ENCODE data around the gene MICB. TPM values are rescaled to one million over a fixed set of nuclear protein-coding genes. Genes with fewer than 3 reads are reported as not detected.

MICB gene
- total RNA-seq, 2 experiments from 2014 or later, result 54.2 to 55.7 TPM

DNA sequence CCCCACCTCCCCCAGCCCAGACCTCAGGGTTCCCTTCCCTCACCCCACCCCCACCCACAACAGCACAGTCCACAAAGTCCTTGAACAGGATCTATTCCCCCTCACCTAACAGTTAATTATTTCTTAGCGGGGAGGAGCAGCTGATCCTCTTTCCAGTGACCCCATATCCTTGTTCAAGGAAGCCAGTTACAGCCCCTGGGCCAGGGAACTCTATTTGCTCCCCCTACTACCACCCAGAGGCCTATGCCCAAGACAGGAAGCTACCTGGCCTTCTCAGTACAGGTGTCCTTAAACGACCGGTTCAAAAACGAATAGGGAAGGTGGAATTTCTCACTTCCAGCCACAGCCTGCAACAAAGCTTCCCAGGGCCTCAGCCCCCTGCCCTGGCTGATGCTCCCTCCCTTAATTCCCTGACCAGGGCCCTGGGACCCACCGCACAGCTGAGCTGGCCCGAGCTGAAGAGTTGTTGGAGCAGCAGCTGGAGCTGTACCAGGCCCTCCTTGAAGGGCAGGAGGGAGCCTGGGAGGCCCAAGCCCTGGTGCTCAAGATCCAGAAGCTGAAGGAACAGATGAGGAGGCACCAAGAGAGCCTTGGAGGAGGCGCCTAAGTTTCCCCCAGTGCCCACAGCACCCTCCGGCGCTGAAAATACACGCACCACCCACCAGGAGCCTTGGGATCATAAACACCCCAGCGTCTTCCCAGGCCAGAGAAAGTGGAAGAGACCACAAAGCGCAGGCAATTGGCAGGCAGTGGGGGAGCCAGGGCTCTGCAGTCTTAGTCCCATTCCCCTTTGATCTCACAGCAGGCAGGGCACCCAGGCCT, 31.6 kb downstream of the MICB start:
- H3K27ac Mint-ChIP-seq, result no peak overlapping the region
- no peaks in the 10 kb centered on the region for H3K9me3 Mint-ChIP-seq
- DNase-seq, result no peak
- peaks cover 45% of the 10 kb centered on the region for H3K36me3 Mint-ChIP-seq (ENCODE audit: low read depth)
- H3K27me3 Mint-ChIP-seq, result no peaks in the 10 kb centered on the region
- POLR2A ChIA-PET, result interaction anchor here (0.7 kb wide), 1 partner anchor 11 kb away, joined by 3 read pairs; no protein-coding TSS in a partner anchor
- no peak overlapping the region for H3K4me3 Mint-ChIP-seq
- CTCF ChIA-PET, result interaction anchor here (1.0 to 2.7 kb wide), 2 partner anchors 11 to 13 kb away, joined by 5 to 14 read pairs; partner anchors contain the start of gene DDX39B
- H3K4me1 Mint-ChIP-seq, result peaks cover 8% of the 10 kb centered on the region

DNA sequence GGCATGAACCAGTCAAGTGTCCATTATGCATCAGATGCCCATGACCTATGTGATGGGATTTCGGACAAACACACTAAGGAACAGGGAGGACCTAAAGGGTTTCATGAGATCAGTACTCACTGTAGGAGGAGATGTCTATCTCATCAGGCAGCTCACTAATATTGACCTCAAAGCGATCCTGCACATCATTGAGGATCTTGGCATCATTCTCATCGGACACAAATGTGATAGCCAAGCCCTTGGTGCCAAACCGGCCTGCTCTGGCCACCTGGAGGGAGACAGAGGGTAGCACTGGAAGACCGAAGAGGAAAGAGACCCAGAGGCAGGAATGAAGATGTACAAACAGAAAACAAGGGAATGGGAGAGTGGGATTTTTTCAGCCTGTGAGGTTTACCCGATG, 32.7 kb downstream of the MICB start:
- peaks cover 8% of the 10 kb centered on the region for H3K4me1 Mint-ChIP-seq
- no peak for DNase-seq
- POLR2A ChIA-PET, result interaction anchor here (0.6 kb wide), 1 partner anchor 130 kb away, joined by 3 read pairs; no protein-coding TSS in a partner anchor
- no peak overlapping the region for H3K27ac Mint-ChIP-seq
- H3K36me3 Mint-ChIP-seq (ENCODE audit: low read depth), result peaks cover 56% of the 10 kb centered on the region
- H3K27me3 Mint-ChIP-seq, result no peaks in the 10 kb centered on the region
- H3K4me3 Mint-ChIP-seq, result no peak overlapping the region
- no peaks in the 10 kb centered on the region for H3K9me3 Mint-ChIP-seq
- CTCF ChIA-PET, result no interaction called here

DNA sequence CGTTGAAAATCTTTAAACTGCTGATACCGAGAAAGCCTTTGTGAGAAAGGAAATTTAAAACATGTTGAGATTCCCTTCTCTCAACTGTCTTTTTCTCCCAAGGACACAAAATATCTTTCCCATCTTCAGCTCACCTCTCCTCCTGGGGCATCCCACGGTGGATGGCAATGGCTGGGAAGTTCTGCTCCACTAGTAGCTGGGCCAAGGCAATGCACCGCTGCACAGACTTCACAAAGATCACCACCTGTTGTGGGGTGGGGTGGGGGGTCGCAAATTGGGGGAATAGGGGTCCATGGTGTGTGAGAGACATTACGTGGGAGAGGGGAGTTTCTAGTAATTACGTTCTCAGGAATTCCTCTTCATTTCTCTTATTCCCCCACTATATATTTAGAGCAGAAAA, 33.2 kb downstream of the MICB start:
- DNase-seq, result no peak
- POLR2A ChIA-PET, result interaction anchor here (0.6 kb wide), 1 partner anchor 130 kb away, joined by 3 read pairs; no protein-coding TSS in a partner anchor
- Mint-ChIP-seq H3K4me3 (no peak overlapping the region), H3K4me1 (peaks cover 12% of the 10 kb centered on the region), H3K9me3 (no peaks in the 10 kb centered on the region), H3K36me3 (ENCODE audit: low read depth) (peaks cover 61% of the 10 kb centered on the region), H3K27me3 (no peaks in the 10 kb centered on the region), H3K27ac (no peak overlapping the region)
- CTCF ChIA-PET, result no interaction called here

DNA sequence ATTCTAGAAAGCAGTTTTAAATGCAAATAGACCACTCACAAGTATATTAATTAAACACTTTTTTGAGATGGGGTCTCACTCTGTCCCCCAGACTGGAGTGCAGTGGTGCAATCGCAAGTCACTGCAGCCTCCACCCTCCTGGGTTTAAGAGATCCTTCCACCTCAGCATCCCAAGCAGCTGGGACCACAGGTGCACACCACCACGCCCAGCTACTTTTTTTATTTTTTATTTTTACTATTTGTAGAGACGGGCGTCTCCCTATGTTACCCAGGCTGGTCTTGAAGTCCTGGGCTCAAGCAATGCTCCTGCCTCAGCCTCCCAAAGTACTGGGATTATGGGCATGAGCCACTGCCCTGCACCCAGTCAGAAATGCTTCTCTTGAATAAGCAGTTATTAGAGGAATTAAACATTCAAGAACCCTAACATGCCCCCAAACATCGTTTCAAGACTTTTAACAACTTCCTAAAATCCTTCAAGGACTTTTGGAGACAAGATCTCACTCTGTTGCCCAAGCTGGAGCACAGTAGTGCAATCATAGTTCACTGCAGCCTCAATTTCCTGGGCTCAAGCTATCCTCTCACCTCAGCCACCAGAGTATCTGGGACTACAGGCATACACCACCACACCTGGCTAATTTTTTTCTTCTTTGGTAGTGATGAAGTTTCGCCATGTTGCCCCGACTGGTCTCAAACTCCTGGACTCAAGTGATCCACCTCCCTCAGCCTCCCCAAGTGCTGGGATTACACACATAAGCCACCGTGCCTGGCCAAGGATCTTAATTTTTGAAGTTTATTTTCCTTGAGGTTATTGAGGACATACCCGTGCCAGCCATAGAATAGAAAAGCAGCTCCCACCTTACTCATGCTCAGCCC, 34.1 kb downstream of the MICB start:
- Mint-ChIP-seq H3K27ac (no peak overlapping the region), H3K4me1 (peaks cover 19% of the 10 kb centered on the region), H3K9me3 (no peaks in the 10 kb centered on the region), H3K27me3 (no peaks in the 10 kb centered on the region), H3K4me3 (no peak overlapping the region), H3K36me3 (ENCODE audit: low read depth) (peaks cover 67% of the 10 kb centered on the region)
- CTCF ChIA-PET, result no interaction called here
- POLR2A ChIA-PET, result no interaction called here
- no peak for DNase-seq

DNA sequence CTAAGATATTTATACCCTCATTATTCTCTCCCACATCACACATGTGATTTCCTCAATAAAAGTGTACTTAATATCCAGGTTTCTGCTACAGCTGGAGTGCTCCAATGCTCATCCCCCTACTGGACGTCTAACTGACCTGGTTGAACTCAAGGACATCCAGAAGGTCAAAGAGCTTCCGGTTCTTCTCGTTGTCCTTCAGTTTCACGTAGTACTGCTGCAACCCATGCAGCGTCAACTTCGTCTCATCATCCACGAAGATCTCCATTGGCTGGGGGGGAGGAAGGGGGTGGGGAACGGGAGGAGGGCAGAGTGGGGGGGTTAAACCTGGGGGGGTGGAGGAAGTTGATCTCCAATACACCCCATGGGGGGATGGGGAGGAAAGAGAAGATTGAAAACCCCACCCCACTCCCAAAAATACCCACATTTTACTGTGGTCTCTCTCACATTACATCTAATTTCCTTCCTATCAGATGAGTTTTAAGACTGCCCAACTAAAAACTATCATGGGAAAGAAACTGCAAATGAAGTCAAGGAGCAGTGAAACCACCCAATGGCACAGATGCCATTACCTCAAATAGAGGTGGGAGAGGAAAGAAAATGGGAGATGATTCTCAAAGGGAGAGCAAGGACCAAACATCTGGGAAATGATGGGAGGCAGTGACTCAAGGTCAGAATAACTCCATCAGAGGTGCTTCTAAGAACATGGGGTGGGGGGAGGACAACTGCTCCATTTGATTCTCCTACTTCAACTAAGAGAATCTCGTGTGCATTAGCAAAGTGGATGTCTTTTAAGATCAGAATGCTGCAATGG, 34.9 kb downstream of the MICB start:
- Mint-ChIP-seq H3K4me3 (no peak overlapping the region), H3K27me3 (no peaks in the 10 kb centered on the region), H3K36me3 (ENCODE audit: low read depth) (peaks cover 73% of the 10 kb centered on the region), H3K9me3 (no peaks in the 10 kb centered on the region), H3K27ac (no peak overlapping the region), H3K4me1 (peaks cover 23% of the 10 kb centered on the region)
- ChIA-PET CTCF (no interaction called here), POLR2A (no interaction called here)
- DNase-seq, result no peak

DNA sequence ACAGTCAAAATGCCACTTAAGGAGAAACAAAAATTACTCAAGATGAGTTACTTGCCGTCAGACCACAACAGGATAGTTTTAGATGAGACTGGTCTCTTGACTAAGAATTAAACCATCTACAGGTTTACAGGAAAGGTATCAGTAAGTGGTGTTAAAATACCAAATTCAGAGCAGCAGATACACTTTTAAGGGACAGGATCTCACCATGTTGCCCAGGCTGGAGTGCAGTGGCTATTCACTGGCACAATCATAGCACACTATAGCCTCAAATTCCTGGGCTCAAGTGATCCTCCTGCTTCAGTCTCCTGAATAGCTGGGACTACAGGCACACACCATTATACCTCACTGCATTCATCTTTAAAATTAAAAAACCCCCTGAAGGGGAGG, 35.5 kb downstream of the MICB start:
- peaks cover 26% of the 10 kb centered on the region for H3K4me1 Mint-ChIP-seq
- ChIA-PET CTCF (no interaction called here), POLR2A (no interaction called here)
- H3K27me3 Mint-ChIP-seq, result no peaks in the 10 kb centered on the region
- H3K9me3 Mint-ChIP-seq, result no peaks in the 10 kb centered on the region
- H3K27ac Mint-ChIP-seq, result no peak overlapping the region
- DNase-seq, result no peak
- H3K36me3 Mint-ChIP-seq (ENCODE audit: low read depth), result peaks cover 76% of the 10 kb centered on the region
- no peak overlapping the region for H3K4me3 Mint-ChIP-seq

DNA sequence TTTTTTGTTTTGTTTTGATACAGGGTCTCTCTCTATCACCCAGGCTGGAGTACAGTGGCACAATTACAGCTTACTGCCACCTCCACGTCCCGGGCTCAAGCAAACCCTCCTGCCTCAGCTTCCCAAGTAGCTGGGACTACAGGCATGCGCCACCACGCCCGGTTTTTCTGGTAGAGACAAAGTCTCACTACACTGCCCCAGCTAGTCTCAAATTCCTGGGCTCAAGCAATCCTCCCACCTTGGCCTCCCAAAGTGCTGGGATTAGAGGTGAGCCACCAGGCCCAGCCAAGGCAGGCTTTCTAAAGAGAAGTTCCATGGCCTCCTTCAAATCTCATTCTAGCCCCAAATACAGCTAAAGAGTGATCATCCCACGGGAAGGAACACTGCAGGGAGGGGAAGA, 36.1 kb downstream of the MICB start:
- Mint-ChIP-seq H3K9me3 (no peaks in the 10 kb centered on the region), H3K27ac (no peak overlapping the region), H3K4me1 (peaks cover 32% of the 10 kb centered on the region), H3K4me3 (no peak overlapping the region), H3K27me3 (no peaks in the 10 kb centered on the region), H3K36me3 (ENCODE audit: low read depth) (peaks cover 82% of the 10 kb centered on the region)
- DNase-seq, result no peak
- CTCF ChIA-PET, result no interaction called here
- POLR2A ChIA-PET, result no interaction called here

DNA sequence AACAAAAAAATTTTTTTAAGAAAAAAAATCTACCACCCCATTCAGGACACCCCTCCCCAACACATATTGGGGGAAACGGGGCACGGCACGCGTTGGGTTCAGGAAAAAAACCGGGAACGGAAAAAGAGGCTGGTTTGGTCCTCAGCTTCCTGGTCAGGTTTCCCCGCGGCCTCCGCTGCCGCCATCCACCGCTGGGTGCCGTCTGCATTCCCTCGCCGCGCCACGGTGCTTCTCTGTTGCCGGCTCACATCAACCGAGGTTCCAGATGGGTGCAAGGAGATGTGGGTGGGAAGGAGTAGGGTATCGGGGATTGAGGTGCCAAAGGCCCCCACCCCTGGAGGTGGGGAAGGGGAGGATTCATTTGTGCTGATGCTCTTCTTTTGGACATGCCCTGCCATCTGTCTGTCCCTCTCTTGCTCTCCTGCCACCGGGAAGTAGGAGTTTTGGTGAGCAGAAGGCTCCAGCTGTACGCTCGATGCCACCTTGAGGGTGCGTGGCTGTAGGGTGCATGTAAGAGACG, 36.6 kb downstream of the MICB start:
- DNase-seq, result no peak
- POLR2A ChIA-PET, result no interaction called here
- CTCF ChIA-PET, result no interaction called here
- Mint-ChIP-seq H3K27ac (no peak overlapping the region), H3K27me3 (no peaks in the 10 kb centered on the region), H3K9me3 (no peaks in the 10 kb centered on the region), H3K36me3 (ENCODE audit: low read depth) (peaks cover 86% of the 10 kb centered on the region), H3K4me1 (peaks cover 37% of the 10 kb centered on the region), H3K4me3 (no peak overlapping the region)

DNA sequence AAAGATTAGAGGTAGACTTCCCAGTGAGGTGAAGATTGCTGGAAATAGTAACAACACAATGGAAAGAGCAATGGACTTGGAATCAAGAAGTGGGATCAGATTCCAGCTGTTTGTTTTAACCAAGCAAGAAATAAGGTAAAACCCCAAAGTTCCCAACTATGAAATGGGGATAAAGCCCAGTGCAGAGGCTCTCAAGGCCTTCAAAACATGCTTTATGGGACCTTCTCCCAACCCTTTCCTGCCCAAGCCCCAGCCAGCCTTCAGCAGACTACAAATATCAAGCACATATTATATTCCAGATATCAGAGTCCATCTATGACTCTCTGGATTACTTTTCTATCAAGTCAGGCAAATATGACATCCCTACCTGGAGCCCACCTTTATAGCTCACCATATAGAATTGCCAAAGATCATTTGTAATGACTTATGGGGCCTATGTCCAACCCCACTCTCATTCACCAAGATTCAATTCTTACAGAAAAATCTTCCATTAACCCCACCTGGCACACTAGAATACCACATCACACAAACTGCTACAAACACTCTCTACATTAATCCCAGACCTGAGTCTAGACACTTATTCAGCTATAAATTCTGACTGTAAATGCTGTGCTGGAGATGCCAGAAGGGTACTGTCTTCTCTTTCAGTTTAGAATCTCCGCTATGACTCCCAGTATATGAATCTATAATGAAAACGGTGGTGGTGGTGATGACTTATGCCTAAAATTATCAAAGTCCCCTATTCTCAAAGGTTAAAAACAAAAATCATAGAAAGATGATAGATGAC, 37.8 kb downstream of the MICB start:
- CTCF ChIA-PET, result interaction anchor here (1.0 to 1.8 kb wide), 3 partner anchors 11 to 62 kb away, joined by 3 to 4 read pairs (median 3); partner anchors contain the start of gene ATP6V1G2

DNA sequence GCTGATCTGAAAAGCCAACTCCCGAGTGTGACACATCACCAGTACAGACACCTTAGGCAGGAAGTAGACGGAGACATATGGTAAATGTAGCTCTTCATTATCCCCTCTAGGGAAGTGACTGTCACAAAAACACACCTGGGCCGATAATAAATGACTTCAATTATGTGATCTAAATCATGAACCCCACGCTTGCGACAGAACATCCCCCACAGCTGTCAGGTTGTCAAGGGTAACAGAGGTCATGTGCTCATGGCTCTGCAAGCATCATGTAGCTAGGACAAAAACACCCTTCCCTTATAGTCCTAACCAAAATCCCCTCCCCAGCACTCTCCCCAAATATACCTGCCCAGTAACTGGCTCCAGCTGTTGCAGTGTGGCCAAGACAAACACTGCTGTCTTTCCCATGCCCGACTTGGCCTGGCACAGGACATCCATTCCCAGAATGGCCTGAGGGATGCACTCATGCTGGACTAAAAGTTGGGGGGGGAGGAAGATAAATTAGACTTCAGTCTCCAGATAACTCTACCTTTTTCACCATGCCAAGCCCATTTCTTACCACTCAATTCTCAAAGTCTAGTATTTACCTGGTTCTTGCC, 41.0 kb downstream of the MICB start:
- H3K9me3 Mint-ChIP-seq, result no peaks in the 10 kb centered on the region
- peaks cover 53% of the 10 kb centered on the region for H3K4me1 Mint-ChIP-seq
- H3K27ac Mint-ChIP-seq, result peak overlapping the region; percentile 72
- CTCF ChIA-PET, result interaction anchor here (1.0 to 23.4 kb wide), 3 partner anchors 10 to 83 kb away, joined by 3 to 497 read pairs (median 5); partner anchors contain the start of genes MCCD1 and NCR3
- peak overlapping the region; percentile 98 for H3K4me3 Mint-ChIP-seq
- POLR2A ChIA-PET, result no interaction called here
- no peak for DNase-seq
- no peaks in the 10 kb centered on the region for H3K27me3 Mint-ChIP-seq
- H3K36me3 Mint-ChIP-seq (ENCODE audit: low read depth), result peaks cover 68% of the 10 kb centered on the region

More for the DNA sequence above, 37.8 kb downstream of the MICB start:
- no peaks in the 10 kb centered on the region for H3K27me3 Mint-ChIP-seq
- H3K9me3 Mint-ChIP-seq, result no peaks in the 10 kb centered on the region
- POLR2A ChIA-PET, result interaction anchor here (0.5 kb wide), 1 partner anchor 340 kb away, joined by 6 read pairs; no protein-coding TSS in a partner anchor
- H3K36me3 Mint-ChIP-seq (ENCODE audit: low read depth), result peaks cover 86% of the 10 kb centered on the region
- DNase-seq, result no peak
- no peak overlapping the region for H3K27ac Mint-ChIP-seq
- no peak overlapping the region for H3K4me3 Mint-ChIP-seq
- peaks cover 44% of the 10 kb centered on the region for H3K4me1 Mint-ChIP-seq

DNA sequence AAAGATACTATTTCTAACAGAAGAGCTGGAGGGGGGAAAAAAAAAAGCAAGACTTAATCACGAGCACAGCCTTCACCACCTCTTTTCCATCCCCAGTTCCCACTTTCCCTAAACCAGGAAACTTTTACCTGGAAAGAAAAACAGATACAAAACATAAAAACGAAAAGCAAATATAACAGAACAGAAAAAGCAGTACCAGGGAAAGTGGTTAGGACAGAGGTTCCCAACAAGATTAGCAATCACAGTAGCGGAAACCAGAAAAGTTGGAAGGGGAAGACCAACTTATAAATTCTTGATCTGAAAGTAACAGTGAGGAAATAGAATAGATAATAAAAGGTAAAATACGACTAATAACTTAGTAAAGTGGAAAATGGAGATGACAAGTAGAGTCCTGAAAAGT, 42.7 kb downstream of the MICB start:
- Mint-ChIP-seq H3K4me1 (peaks cover 52% of the 10 kb centered on the region), H3K27ac (peak overlapping the region; percentile 99), H3K9me3 (no peaks in the 10 kb centered on the region), H3K4me3 (peak overlapping the region; percentile 98), H3K36me3 (ENCODE audit: low read depth) (peaks cover 51% of the 10 kb centered on the region), H3K27me3 (no peaks in the 10 kb centered on the region)
- ChIA-PET POLR2A (interaction anchor here (1.8 to 2.2 kb wide), 2 partner anchors 35 to 46 kb away, joined by 10 to 13 read pairs; partner anchors contain the start of gene TNF), CTCF (interaction anchor here (0.9 to 23.4 kb wide), 6 partner anchors 10 to 112 kb away, joined by 3 to 497 read pairs (median 12); partner anchors contain the start of genes BAG6, MCCD1, MICB and NCR3)
- DNase-seq, result no peak
